Measurements from ENCODE around the gene CAPN15. TPM values are rescaled to one million over a fixed set of nuclear protein-coding genes. Genes with fewer than 3 reads are reported as not detected.

The CAPN15 gene
- total RNA-seq, 2 experiments from 2014 or later = 91.7 to 93.4 TPM

GRCh38 chr16:600781-601180 is 73.3 kb downstream of the CAPN15 start:
- POLR2A ChIA-PET = interaction anchor here (1.1 to 1.6 kb wide), 3 partner anchors 12 to 49 kb away, joined by 3 to 6 read pairs (median 4); partner anchors contain the start of gene METTL26
- DNase-seq = no peak

GRCh38 chr16:603933-604332 is 76.4 kb downstream of the CAPN15 start:
- no peaks in the 10 kb centered on the region for H3K27me3 Mint-ChIP-seq
- no peaks in the 10 kb centered on the region for H3K36me3 Mint-ChIP-seq (ENCODE audit: low read depth)
- H3K4me3 Mint-ChIP-seq = no peak overlapping the region
- no peak overlapping the region for H3K27ac Mint-ChIP-seq
- ChIA-PET POLR2A (no interaction called here), CTCF (no interaction called here)
- DNase-seq = no peak
- H3K4me1 Mint-ChIP-seq = peaks cover 2% of the 10 kb centered on the region
- no peaks in the 10 kb centered on the region for H3K9me3 Mint-ChIP-seq

More at GRCh38 chr16:600781-601180, 73.3 kb downstream of the CAPN15 start:
- Mint-ChIP-seq H3K4me3 (no peak overlapping the region), H3K36me3 (ENCODE audit: low read depth) (peaks cover 8% of the 10 kb centered on the region), H3K4me1 (peaks cover 3% of the 10 kb centered on the region), H3K27me3 (no peaks in the 10 kb centered on the region), H3K27ac (no peak overlapping the region), H3K9me3 (no peaks in the 10 kb centered on the region)
- CTCF ChIA-PET = interaction anchor here (1.2 to 1.3 kb wide), 2 partner anchors 9 to 24 kb away, joined by 3 read pairs; no protein-coding TSS in a partner anchor

Other genes starting within 250 kb of the CAPN15 start
- gene ARHGDIG, start 247.1 kb upstream of the CAPN15 start, total RNA-seq = not detected
- gene PDIA2, start 244.5 kb upstream of the CAPN15 start, total RNA-seq = not detected
- gene AXIN1, start 175.0 kb upstream of the CAPN15 start, total RNA-seq = 10 to 100 TPM; 25.4 to 25.7 TPM
- 10 to 100 TPM; 71.4 to 72.6 TPM for gene MRPL28, start 157.2 kb upstream of the CAPN15 start, total RNA-seq
- gene PGAP6, start 145.7 kb upstream of the CAPN15 start, total RNA-seq = 10 to 100 TPM; 59.2 to 59.9 TPM
- gene NME4, start 130.5 kb upstream of the CAPN15 start, total RNA-seq = 10 to 100 TPM; 33.9 to 34.0 TPM
- gene DECR2, start 125.8 kb upstream of the CAPN15 start, total RNA-seq = 1 to 10 TPM; 3.0 to 3.3 TPM
- gene RAB11FIP3, start 102.1 kb upstream of the CAPN15 start, total RNA-seq = 10 to 100 TPM; 21.2 to 25.4 TPM
- gene PRR35, start 32.7 kb downstream of the CAPN15 start, total RNA-seq = not detected
- gene NHLRC4, start 39.3 kb downstream of the CAPN15 start, total RNA-seq = 1 to 10 TPM; 2.3 to 2.6 TPM
- gene PIGQ, start 42.3 kb downstream of the CAPN15 start, total RNA-seq = 10 to 100 TPM; 33.7 to 35.1 TPM
- gene RAB40C, start 62.4 kb downstream of the CAPN15 start, total RNA-seq = 10 to 100 TPM; 12.2 to 14.2 TPM
- under 1 TPM; 0.10 to 0.13 TPM for gene WFIKKN1, start 103.3 kb downstream of the CAPN15 start, total RNA-seq
- gene METTL26, start 108.6 kb downstream of the CAPN15 start, total RNA-seq = 10 to 100 TPM; 66.6 to 67.5 TPM
- gene MCRIP2, start 114.1 kb downstream of the CAPN15 start, total RNA-seq = 10 to 100 TPM; 20.3 to 22.8 TPM
- gene WDR90, start 121.7 kb downstream of the CAPN15 start, total RNA-seq = 10 to 100 TPM; 58.0 to 58.4 TPM
- gene RHOT2, start 140.4 kb downstream of the CAPN15 start, total RNA-seq = 100 to 1,000 TPM; 140 to 141 TPM
- 1 to 10 TPM; 1.5 TPM for gene RHBDL1, start 148.0 kb downstream of the CAPN15 start, total RNA-seq
- gene STUB1, start 152.7 kb downstream of the CAPN15 start, total RNA-seq = 10 to 100 TPM; 63.9 to 78.3 TPM
- 10 to 100 TPM; 27.1 to 27.2 TPM for gene JMJD8, start 156.6 kb downstream of the CAPN15 start, total RNA-seq
- gene WDR24, start 162.7 kb downstream of the CAPN15 start, total RNA-seq = 10 to 100 TPM; 18.1 to 18.7 TPM
- 10 to 100 TPM; 30.9 to 34.6 TPM for gene FBXL16, start 178.1 kb downstream of the CAPN15 start, total RNA-seq
- gene METRN, start 187.4 kb downstream of the CAPN15 start, total RNA-seq = 1 to 10 TPM; 4.4 to 6.2 TPM
- 1 to 10 TPM; 8.4 to 9.3 TPM for gene ANTKMT, start 193.4 kb downstream of the CAPN15 start, total RNA-seq
- 1 to 10 TPM; 1.9 to 2.3 TPM for gene CCDC78, start 198.7 kb downstream of the CAPN15 start, total RNA-seq
- gene HAGHL, start 199.4 kb downstream of the CAPN15 start, total RNA-seq = 1 to 10 TPM; 8.9 to 9.1 TPM
- gene CIAO3, start 213.3 kb downstream of the CAPN15 start, total RNA-seq = 10 to 100 TPM; 34.0 to 34.8 TPM
- not detected for gene MSLN, start 233.0 kb downstream of the CAPN15 start, total RNA-seq

Measured in activated CD4-positive, alpha-beta memory T cell treated with anti-CD3 and anti-CD28 coated beads, Interleukin-2, amount 10 ng/mL, durations not matched to agents 7 days and 5 days (primary cell).